Smooth muscle cell (in vitro differentiated cells): ENCODE data around the gene BECN2. TPM values are rescaled to one million over a fixed set of nuclear protein-coding genes. Genes with fewer than 3 reads are reported as not detected.
"Not testable (repeated sequence)": the region's sequence is repeated elsewhere in the genome, so short reads cannot be mapped to it uniquely, and the experiment has no call there.

Experiments used
- DNase-seq: peaks from one replicate; lab custom pipeline; 2025; ENCODE audit not compliant: unreplicated experiment; lab: John Stamatoyannopoulos, UW
- H2AFZ ChIP-seq: fragments of 200-600 bp; sonication (generic); 2 replicates; pipeline ENCODE4 v1.6.0; 2016; ENCODE audit warnings: antibody characterized with exemption, low read depth, mild to moderate bottlenecking
- H3F3A ChIP-seq: fragments of 200-600 bp; sonication (generic); 2 replicates; pipeline ENCODE4 v1.6.0; 2017; ENCODE audit warnings: antibody characterized with exemption, low read depth
- H3K27ac ChIP-seq: fragments of 200-600 bp; sonication (generic); 2 replicates; pipeline ENCODE4 v1.5.1; 2016; ENCODE audit warnings: low read depth, mild to moderate bottlenecking
- H3K27me3 ChIP-seq: fragments of 200-600 bp; sonication (generic); 2 replicates; pipeline ENCODE4 v1.6.1; 2016; ENCODE audit warnings: low read depth, mild to moderate bottlenecking
- H3K36me3 ChIP-seq: fragments of 200-600 bp; sonication (generic); 2 replicates; pipeline ENCODE4 v1.5.1; 2016; ENCODE audit warnings: low read depth
- H3K4me1 ChIP-seq: fragments of 200-600 bp; sonication (generic); 2 replicates; pipeline ENCODE4 v1.5.1; 2016; ENCODE audit warnings: low read depth
- H3K4me2 ChIP-seq: fragments of 200-600 bp; sonication (generic); 2 replicates; pipeline ENCODE4 v1.6.0; 2016; ENCODE audit warnings: mild to moderate bottlenecking
- H3K4me3 ChIP-seq: fragments of 200-600 bp; sonication (generic); 2 replicates; pipeline ENCODE4 v1.5.1; 2016; ENCODE audit warnings: mild to moderate bottlenecking
- H3K79me2 ChIP-seq: fragments of 200-600 bp; sonication (generic); 2 replicates; pipeline ENCODE4 v1.6.0; 2016; ENCODE audit warnings: low read depth, mild to moderate bottlenecking
- H3K9ac ChIP-seq: fragments of 200-600 bp; sonication (generic); 2 replicates; pipeline ENCODE4 v1.6.0; 2016; ENCODE audit warnings: low read depth
- H3K9me3 ChIP-seq: fragments of 200-600 bp; sonication (generic); replicated peaks from 2 replicates; pipeline ENCODE4 v1.5.1; 2016; ENCODE audit warnings: low read depth
- H4K20me1 ChIP-seq: fragments of 200-600 bp; sonication (generic); 2 replicates; pipeline ENCODE4 v1.6.0; 2016; ENCODE audit warnings: low read depth
- WGBS: methylation state at CpG from one replicate; pipeline ENCODE4 v1.1.7; 2016; ENCODE audit warnings: low lambda C conversion rate; 5-methylcytosine and 5-hydroxymethylcytosine counted together
- polyA plus RNA-seq: library from polyadenylated mRNA; unstranded; fragments of >200 nt; fragmentation: Nextera tagmentation; extraction: Ambion mirVana; gene quantifications from 2 replicates; pipeline ENCODE4 v1.2.1, GENCODE V29; 2016
- total RNA-seq: library from RNA; depleted of rRNA; stranded (reverse); fragments of >200 nt; gene quantifications from 2 replicates; pipeline ENCODE4 v1.2.3, GENCODE V29; 2014
- TF ChIP-seq, protein P1 (sequence below): fragments of 200-600 bp; sonication (generic); IDR thresholded peaks from 2 replicates; pipeline ENCODE4 v1.5.1; 2017; ENCODE audit warnings: borderline replicate concordance, mild to moderate bottlenecking, antibody characterized with exemption; ENCODE audit not compliant: insufficient read depth, poor library complexity, severe bottlenecking

The BECN2 gene
- total and polyA plus RNA-seq, 2 experiments from 2014 or later, result not detected

GRCh38 chr1:241985787-241986186 is 28.2 kb downstream of the BECN2 start:
- Histone ChIP-seq H4K20me1 (no peaks in the 10 kb centered on the region), H3F3A (no peaks in the 10 kb centered on the region), H3K4me3 (no peak overlapping the region), H3K36me3 (no peaks in the 10 kb centered on the region), H2AFZ (no peak overlapping the region), H3K27me3 (no peaks in the 10 kb centered on the region), H3K79me2 (no peaks in the 10 kb centered on the region), H3K4me2 (no peak overlapping the region), H3K27ac (no peak overlapping the region), H3K9ac (no peak overlapping the region), H3K9me3 (no peaks in the 10 kb centered on the region), H3K4me1 (no peaks in the 10 kb centered on the region)
- TF ChIP-seq, protein P1, sequence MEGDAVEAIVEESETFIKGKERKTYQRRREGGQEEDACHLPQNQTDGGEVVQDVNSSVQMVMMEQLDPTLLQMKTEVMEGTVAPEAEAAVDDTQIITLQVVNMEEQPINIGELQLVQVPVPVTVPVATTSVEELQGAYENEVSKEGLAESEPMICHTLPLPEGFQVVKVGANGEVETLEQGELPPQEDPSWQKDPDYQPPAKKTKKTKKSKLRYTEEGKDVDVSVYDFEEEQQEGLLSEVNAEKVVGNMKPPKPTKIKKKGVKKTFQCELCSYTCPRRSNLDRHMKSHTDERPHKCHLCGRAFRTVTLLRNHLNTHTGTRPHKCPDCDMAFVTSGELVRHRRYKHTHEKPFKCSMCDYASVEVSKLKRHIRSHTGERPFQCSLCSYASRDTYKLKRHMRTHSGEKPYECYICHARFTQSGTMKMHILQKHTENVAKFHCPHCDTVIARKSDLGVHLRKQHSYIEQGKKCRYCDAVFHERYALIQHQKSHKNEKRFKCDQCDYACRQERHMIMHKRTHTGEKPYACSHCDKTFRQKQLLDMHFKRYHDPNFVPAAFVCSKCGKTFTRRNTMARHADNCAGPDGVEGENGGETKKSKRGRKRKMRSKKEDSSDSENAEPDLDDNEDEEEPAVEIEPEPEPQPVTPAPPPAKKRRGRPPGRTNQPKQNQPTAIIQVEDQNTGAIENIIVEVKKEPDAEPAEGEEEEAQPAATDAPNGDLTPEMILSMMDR, result peak; percentile 41
- WGBS, result 76% methylated on average over 10 of the region's 10 CpGs
- no peak for DNase-seq

GRCh38 chr1:241988389-241988930 is 30.9 kb downstream of the BECN2 start:
- H3F3A ChIP-seq, H3K4me1 ChIP-seq, H3K4me3 ChIP-seq, H3K9me3 ChIP-seq, H3K36me3 ChIP-seq, DNase-seq, H3K9ac ChIP-seq, H2AFZ ChIP-seq, H3K27ac ChIP-seq, H3K4me2 ChIP-seq, H3K27me3 ChIP-seq, H4K20me1 ChIP-seq, H3K79me2 ChIP-seq: not testable (repeated sequence)
- WGBS, result 82% methylated on average over 10 of the region's 10 CpGs

DNA sequence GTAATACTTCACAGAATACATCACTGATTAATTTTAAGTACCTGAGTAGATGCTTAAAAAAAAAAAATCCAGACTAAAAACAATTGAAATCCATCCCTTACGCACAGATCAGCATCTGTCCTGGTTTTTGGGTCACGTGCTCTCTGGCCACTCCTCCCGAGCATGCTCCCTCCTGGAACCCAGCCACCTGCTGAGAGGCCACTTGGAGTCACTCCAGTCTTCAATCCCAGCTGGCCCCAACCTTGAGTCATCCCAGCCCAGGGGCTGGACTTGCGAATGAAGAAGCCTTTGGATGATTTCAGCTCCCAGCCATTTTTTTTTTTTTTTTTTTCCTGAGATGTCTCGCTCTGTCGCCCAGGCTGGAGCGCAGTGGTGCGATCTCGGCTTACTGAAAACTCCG is 32.5 kb downstream of the BECN2 start:
- H4K20me1 ChIP-seq, result no peaks in the 10 kb centered on the region
- no peak overlapping the region for H2AFZ ChIP-seq
- no peaks in the 10 kb centered on the region for H3F3A ChIP-seq
- H3K4me1 ChIP-seq, result no peaks in the 10 kb centered on the region
- no peak for DNase-seq
- H3K27me3 ChIP-seq, result no peaks in the 10 kb centered on the region
- TF ChIP-seq, protein P1, result no peak
- no peaks in the 10 kb centered on the region for H3K79me2 ChIP-seq
- no peak overlapping the region for H3K27ac ChIP-seq
- H3K4me2 ChIP-seq, result no peak overlapping the region
- no peaks in the 10 kb centered on the region for H3K9me3 ChIP-seq
- H3K36me3 ChIP-seq, result no peaks in the 10 kb centered on the region
- no peak overlapping the region for H3K9ac ChIP-seq
- WGBS, result 70% methylated on average over 10 of the region's 10 CpGs
- no peak overlapping the region for H3K4me3 ChIP-seq

- H3K27ac ChIP-seq, result no peak overlapping the region
- no peak overlapping the region for H3K4me2 ChIP-seq
- H3K9ac ChIP-seq, result no peak overlapping the region
- WGBS, result 54% methylated on average over 5 of the region's 5 CpGs
- no peaks in the 10 kb centered on the region for H3F3A ChIP-seq
- no peak overlapping the region for H2AFZ ChIP-seq
- no peaks in the 10 kb centered on the region for H4K20me1 ChIP-seq
- no peaks in the 10 kb centered on the region for H3K27me3 ChIP-seq
- no peaks in the 10 kb centered on the region for H3K9me3 ChIP-seq
- TF ChIP-seq, protein P1, result no peak
- H3K79me2 ChIP-seq, result no peaks in the 10 kb centered on the region
- no peaks in the 10 kb centered on the region for H3K4me1 ChIP-seq
- no peaks in the 10 kb centered on the region for H3K36me3 ChIP-seq
- H3K4me3 ChIP-seq, result no peak overlapping the region
- no peak for DNase-seq
Measured at GRCh38 chr1:241992734-241993133, 35.2 kb downstream of the BECN2 start.
